Activated CD4-positive, alpha-beta T cell treated with anti-CD3 and anti-CD28 coated beads, Interleukin-2, amount 10 ng/mL, durations not matched to agents 7 days and 5 days (primary cell): ENCODE results near the gene FCRL2. TPM values are rescaled to one million over a fixed set of nuclear protein-coding genes. Genes with fewer than 3 reads are reported as not detected.

Experiments used
- CTCF ChIA-PET: fragments of 350-600 bp; sonication (Branson Sonifier 250); formaldehyde crosslinking; loops from one replicate; lab custom pipeline; 2021; ENCODE audit warnings: antibody characterized with exemption; lab: Charles Lee
- POLR2A ChIA-PET: fragments of 350-600 bp; sonication (Branson Sonifier 250); formaldehyde crosslinking; loops from one replicate; lab custom pipeline; 2021; ENCODE audit warnings: antibody characterized with exemption; lab: Charles Lee
- DNase-seq: peaks from one replicate; pipeline ENCODE4 v3.0.0-alpha.2; 2020
- H3K27ac Mint-ChIP-seq: one replicate; pipeline ENCODE4 v1.8.0; 2021; ENCODE audit warnings: mild to moderate bottlenecking, moderate library complexity, mixed read lengths
- H3K27me3 Mint-ChIP-seq: one replicate; pipeline ENCODE4 v1.8.0; 2021; ENCODE audit warnings: mixed read lengths
- H3K36me3 Mint-ChIP-seq: one replicate; pipeline ENCODE4 v1.8.0; 2021; ENCODE audit warnings: low read depth, mixed read lengths
- H3K4me1 Mint-ChIP-seq: one replicate; pipeline ENCODE4 v1.8.0; 2021; ENCODE audit warnings: mixed read lengths
- H3K4me3 Mint-ChIP-seq: one replicate; pipeline ENCODE4 v1.8.0; 2021; ENCODE audit warnings: mild to moderate bottlenecking, moderate library complexity, mixed read lengths
- H3K9me3 Mint-ChIP-seq: one replicate; pipeline ENCODE4 v1.8.0; 2021; ENCODE audit warnings: mixed read lengths
- total RNA-seq, 2 experiments: library from RNA; stranded (reverse); gene quantifications; one replicate each; pipeline ENCODE4 v1.2.3, GENCODE V29; 2021

The FCRL2 gene
- total RNA-seq, 2 experiments from 2014 or later = not detected

GRCh38 chr1:157697781-157698569 is 79.0 kb downstream of the FCRL2 start:
- H3K27me3 Mint-ChIP-seq = peaks cover 7% of the 10 kb centered on the region
- H3K9me3 Mint-ChIP-seq = no peaks in the 10 kb centered on the region
- no peaks in the 10 kb centered on the region for H3K4me1 Mint-ChIP-seq
- no peak overlapping the region for H3K4me3 Mint-ChIP-seq
- no peak overlapping the region for H3K27ac Mint-ChIP-seq
- no peaks in the 10 kb centered on the region for H3K36me3 Mint-ChIP-seq
- POLR2A ChIA-PET = no interaction called here
- DNase-seq = no peak
- CTCF ChIA-PET = no interaction called here

GRCh38 chr1:157696966-157697628 is 79.8 kb downstream of the FCRL2 start:
- Mint-ChIP-seq H3K27me3 (peaks cover 7% of the 10 kb centered on the region), H3K27ac (no peak overlapping the region), H3K4me3 (no peak overlapping the region), H3K36me3 (no peaks in the 10 kb centered on the region), H3K9me3 (no peaks in the 10 kb centered on the region), H3K4me1 (no peaks in the 10 kb centered on the region)
- DNase-seq = no peak
- CTCF ChIA-PET = no interaction called here
- POLR2A ChIA-PET = no interaction called here

Other genes starting within 250 kb of the FCRL2 start
- not detected for gene FCRL5, start 224.6 kb downstream of the FCRL2 start, total RNA-seq
- gene FCRL4, start 179.0 kb downstream of the FCRL2 start, total RNA-seq = not detected
- under 1 TPM; 0.10 to 0.20 TPM for gene FCRL3, start 76.4 kb downstream of the FCRL2 start, total RNA-seq
- under 1 TPM in 1 of 2 experiments, not detected in 1; 0.22 TPM for gene FCRL1, start 43.0 kb upstream of the FCRL2 start, total RNA-seq
- gene CD5L, start 64.7 kb upstream of the FCRL2 start, total RNA-seq = not detected
- not detected for gene KIRREL1, start 216.5 kb upstream of the FCRL2 start, total RNA-seq